ENCODE results near the gene APBA2.
A peak's percentile ranks its signal among the peaks of the same experiment; 100 is the strongest.

APBA2 gene

GRCh38 chr15:28955160-28955992, 69.6 kb downstream of the APBA2 start:
- TF ChIP-seq, protein P1, sequence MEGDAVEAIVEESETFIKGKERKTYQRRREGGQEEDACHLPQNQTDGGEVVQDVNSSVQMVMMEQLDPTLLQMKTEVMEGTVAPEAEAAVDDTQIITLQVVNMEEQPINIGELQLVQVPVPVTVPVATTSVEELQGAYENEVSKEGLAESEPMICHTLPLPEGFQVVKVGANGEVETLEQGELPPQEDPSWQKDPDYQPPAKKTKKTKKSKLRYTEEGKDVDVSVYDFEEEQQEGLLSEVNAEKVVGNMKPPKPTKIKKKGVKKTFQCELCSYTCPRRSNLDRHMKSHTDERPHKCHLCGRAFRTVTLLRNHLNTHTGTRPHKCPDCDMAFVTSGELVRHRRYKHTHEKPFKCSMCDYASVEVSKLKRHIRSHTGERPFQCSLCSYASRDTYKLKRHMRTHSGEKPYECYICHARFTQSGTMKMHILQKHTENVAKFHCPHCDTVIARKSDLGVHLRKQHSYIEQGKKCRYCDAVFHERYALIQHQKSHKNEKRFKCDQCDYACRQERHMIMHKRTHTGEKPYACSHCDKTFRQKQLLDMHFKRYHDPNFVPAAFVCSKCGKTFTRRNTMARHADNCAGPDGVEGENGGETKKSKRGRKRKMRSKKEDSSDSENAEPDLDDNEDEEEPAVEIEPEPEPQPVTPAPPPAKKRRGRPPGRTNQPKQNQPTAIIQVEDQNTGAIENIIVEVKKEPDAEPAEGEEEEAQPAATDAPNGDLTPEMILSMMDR (conservative IDR thresholded peaks at IDR 0.05), result no peak
- TF ChIP-seq ZFX (IDR thresholded peaks at IDR 0.05), result no peak
- H3K27ac ChIP-seq, result 0 out of 2 replicates have a peak overlapping the region, but pooled peaks have one; percentile 19

GRCh38 chr15:28955993-28956421, 70.2 kb downstream of the APBA2 start:
- H3K27ac ChIP-seq, result 0 out of 2 replicates have a peak overlapping the region, but pooled peaks have one; percentile 19
- TF ChIP-seq, protein P1 (conservative IDR thresholded peaks at IDR 0.05), result no peak
- TF ChIP-seq ZFX (IDR thresholded peaks at IDR 0.05), result no peak

DNA sequence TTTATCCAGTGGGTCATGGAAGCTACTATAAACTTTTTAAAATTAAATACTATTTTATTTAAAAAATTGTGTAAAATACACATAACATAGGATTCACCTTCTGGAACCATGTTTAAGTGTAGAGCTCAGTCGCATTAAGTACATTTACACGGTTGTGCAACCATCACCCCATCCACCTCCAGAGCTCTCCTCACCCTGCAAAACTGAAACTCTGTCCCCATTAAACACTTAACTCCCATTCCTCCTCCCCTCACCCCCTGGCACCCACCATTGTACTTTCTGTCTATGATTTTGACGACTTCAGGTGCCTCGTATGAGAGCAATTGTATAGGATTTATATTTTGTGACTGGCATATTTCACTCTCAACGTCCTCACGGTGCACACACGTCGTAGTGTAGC, 70.7 kb downstream of the APBA2 start:
- TF ChIP-seq, protein P1 (conservative IDR thresholded peaks at IDR 0.05), result no peak
- no peak for TF ChIP-seq ZFX (IDR thresholded peaks at IDR 0.05)

GRCh38 chr15:28957606-28958498, 72.1 kb downstream of the APBA2 start:
- TF ChIP-seq ZFX (IDR thresholded peaks at IDR 0.05), result no peak
- TF ChIP-seq, protein P1 (conservative IDR thresholded peaks at IDR 0.05), result no peak
- H3K27ac ChIP-seq, result no peak overlapping the region

More for the DNA sequence above, 70.7 kb downstream of the APBA2 start:
- no peak overlapping the region for H3K27ac ChIP-seq

DNA sequence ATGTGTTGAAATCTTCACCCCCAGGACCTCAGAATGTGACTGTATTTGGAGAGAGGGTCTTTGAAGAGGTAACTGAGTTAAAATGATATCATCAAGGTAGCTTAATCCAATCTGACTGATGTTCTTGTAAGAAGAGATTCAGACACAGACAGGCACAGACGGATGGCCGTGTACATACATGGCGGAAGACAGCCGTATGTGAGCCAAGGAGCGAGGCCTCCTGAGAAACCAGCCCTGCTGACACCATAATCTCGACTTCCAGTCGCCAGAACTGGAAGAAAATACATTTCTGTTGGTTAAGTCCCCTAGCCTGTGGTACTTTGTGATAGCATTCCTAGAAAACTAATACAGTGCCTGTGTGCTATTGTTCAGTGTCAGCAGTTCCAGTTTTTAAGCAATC, 73.6 kb downstream of the APBA2 start:
- no peak overlapping the region for H3K27ac ChIP-seq
- TF ChIP-seq, protein P1 (conservative IDR thresholded peaks at IDR 0.05), result no peak
- no peak for TF ChIP-seq ZFX (IDR thresholded peaks at IDR 0.05)

DNA sequence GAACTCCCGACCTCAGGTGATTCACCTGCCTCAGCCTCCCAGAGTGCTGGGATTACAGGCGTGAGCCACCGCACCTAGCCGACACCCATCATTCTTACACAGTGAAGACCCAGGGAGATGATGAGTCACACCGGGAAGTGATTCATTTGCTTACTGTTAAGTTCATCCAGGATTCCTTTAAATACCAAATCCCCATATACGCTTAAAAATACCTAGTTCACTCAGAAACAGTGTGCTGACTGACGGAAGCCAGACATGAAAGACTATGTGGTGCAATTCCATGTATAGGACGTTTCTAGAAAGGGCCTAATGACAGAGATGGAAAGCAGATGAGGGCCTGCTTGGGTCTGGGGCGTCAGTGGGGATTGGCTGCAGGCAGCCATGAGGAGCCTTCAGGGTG, 75.2 kb downstream of the APBA2 start:
- no peak overlapping the region for H3K27ac ChIP-seq
- no peak for TF ChIP-seq ZFX (IDR thresholded peaks at IDR 0.05)
- TF ChIP-seq, protein P1 (conservative IDR thresholded peaks at IDR 0.05), result no peak

All from C4-2B (cell line).